Peyer's patch (tissue), 4 donors: ENCODE data around the gene IMPG1.

Experiments used
- CTCF ChIP-seq, 6 experiments: fragments of 450-650 bp in 4 of 6; fragments of 200-600 bp in 2 of 6; sonication (generic) in 1 of 6; IDR thresholded peaks; one replicate each; pipeline ENCODE4 v1.5.1; 2017 to 2019; ENCODE audit warnings: antibody characterized with exemption in 6 of 6, mild to moderate bottlenecking in 3 of 6, moderate library complexity in 1 of 6
- POLR2A ChIP-seq, 2 donors: fragments of 450-650 bp; IDR thresholded peaks; one replicate each; pipeline ENCODE4 v1.5.1; 2017; ENCODE audit warnings: antibody characterized with exemption in 2 of 2, mild to moderate bottlenecking in 2 of 2, moderate library complexity in 2 of 2

- no peak for TF ChIP-seq CTCF (IDR thresholded peaks at IDR 0.05)
- no peak for TF ChIP-seq POLR2A (IDR thresholded peaks at IDR 0.05)
These were observed 36.7 kb downstream of the IMPG1 start for GRCh38 chr6:76035713-76036112.
